Putamen (tissue), 1 donor: ENCODE measurements around the gene TMEM272.

ENCODE experiments used
- DNase-seq: peaks from one replicate; pipeline ENCODE4 v3.0.0-alpha.2; 2016; ENCODE audit warnings: low spot score

Gene TMEM272

GRCh38 chr13:51804295-51805172 is 40.4 kb downstream of the TMEM272 start:
- DNase-seq: peak; percentile 55

DNA sequence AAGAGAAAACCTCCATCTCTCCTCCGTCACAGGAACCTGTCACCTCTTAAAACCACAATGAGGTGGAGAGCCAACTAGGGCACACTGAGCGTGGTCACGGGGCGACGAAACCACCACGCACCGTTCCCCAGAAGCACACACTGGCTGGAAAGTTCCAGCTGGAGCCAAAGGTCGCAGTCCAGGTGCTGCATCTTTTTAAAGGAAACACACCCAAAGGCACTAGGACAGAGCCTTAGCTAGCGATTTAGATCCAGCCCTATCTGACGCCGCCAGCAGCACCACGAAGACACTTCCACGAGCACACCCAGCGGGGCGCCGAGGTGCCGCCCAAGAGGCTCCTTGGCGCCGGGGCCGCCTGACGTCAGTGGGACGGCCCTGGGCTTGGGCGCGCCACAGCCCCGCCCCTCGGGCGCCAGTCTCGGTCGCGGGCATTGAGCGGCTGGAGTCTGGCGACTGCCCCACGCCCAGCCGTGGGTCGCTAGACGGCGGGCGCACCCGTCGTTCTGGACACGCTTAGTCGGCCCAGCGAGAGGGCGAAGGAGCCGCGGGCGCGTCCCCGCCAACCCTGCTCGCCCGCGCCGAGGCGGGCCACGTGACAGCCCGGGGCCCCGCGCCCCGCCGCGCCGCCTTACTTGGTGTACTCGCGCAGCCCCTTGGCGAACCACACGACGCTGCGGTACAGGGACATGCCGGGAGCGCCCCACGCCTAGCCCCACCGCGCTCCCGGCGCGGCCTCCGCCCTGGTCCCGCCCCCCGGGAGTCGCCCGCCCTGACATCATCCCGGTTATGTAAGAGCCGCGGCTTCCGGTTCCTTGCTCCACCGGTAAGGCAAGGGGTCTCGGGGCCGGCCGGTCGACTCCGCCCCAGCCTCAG is 41.3 kb downstream of the TMEM272 start, which contains the start of gene DHRS12:
DHRS12 (minus strand) TSS at position 742 of the 873 bp plus-strand sequence. CDS start 4,504 bp downstream, outside the sequence.
- DNase-seq: peak; percentile 92

DNA sequence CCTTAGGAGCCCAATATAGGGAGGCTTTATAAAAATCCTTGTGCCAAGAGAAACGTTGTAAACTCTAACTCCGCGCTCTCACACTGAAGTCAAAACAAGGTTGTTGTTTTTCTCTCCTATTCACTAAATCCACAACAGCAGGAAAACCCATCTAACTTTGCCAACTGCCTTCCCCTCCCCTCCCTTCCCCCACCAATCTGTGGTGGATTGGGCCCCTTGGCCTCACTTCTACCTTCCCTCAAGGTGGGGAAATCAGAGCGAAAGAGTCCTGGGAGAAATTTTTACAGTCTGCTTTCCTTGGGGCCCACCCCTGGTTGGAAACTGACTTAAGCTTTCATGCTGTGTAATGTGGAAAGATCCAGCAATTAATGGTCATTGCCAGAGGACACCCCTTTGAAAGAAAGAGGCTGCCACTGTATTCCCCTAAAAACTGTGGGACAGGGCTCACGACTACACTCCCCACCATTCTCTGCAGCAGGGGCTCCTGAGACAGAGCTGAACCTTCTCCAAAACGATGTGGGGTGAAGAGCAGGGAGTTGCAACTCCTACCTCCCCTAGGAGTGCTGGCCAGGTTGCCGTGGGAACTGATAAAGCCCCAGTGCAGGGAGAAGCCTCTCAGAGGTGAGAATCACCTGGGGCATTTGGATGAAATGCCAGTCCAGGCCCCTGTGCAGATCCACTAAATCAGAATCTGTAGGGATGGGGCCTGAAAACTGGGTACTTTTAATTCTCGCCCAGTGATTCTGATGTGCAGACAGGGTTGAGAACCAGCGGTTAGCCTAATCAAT is 42.2 kb downstream of the TMEM272 start:
- DNase-seq: no peak

DNA sequence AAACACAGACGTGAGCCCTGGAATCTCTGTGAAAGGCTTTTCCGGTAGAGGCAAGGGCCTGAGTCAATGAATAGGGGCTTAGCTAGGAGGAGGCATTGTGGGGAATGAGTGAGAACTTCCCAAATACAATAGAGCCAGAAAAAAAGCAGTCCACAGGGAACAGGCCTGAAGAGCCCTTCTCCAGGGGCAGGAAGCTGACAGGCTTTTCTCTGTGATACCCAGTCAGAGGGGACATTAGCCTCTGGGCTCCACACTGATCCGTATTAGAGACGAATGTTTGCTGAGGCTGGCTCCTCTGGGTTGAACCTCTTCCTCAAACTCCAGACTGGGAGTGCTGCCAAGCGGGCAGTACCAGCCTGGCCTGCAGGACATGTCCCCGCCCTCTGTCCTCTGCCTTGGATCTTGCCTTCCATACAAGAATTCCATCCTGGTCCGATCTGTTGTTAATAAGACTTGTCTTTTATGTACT is 43.3 kb downstream of the TMEM272 start:
- peak; percentile 84 for DNase-seq

GRCh38 chr13:51800486-51800885 is 44.5 kb downstream of the TMEM272 start:
- no peak for DNase-seq

DNA sequence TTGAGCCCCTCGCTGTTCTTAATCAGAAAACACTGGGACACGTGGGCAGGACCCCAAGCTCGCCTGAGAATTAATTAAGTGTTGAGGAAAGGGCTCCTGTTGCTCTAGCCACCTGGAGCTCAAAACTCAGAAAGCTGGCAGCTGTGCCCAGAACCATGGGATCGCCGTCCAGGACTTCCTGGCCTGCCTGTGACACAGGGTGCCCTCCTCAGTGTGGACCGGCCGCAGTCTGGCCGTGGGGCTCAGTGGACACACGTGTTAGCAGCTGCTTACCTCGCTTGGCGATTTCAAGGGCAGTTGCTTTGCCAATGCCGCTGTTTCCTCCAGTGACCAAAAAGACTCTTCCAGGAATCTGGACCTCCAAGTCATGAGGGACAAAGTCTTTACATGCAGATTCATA is 45.7 kb downstream of the TMEM272 start:
- no peak for DNase-seq

- DNase-seq: peak; percentile 63
These were observed 47.1 kb downstream of the TMEM272 start for GRCh38 chr13:51797664-51798488.

DNA sequence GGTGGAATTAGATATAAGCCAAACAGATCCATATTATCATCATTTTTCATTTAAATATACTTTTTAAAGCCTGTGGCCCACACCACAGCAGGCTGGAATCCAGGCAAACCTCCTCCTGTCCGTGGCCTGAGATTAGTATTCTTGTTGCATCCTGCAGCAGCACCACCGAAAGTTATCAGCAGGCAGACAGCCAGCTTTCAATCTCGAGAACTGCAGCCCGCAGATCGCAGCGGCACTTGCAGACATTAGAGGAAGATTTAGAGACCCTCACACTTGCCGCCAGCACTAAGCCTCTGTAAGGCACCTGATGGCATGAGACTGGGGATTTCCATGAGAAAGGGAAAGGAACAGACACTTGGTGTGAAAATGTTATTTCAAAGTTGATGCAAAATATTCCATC is 48.4 kb downstream of the TMEM272 start:
- no peak for DNase-seq

DNA sequence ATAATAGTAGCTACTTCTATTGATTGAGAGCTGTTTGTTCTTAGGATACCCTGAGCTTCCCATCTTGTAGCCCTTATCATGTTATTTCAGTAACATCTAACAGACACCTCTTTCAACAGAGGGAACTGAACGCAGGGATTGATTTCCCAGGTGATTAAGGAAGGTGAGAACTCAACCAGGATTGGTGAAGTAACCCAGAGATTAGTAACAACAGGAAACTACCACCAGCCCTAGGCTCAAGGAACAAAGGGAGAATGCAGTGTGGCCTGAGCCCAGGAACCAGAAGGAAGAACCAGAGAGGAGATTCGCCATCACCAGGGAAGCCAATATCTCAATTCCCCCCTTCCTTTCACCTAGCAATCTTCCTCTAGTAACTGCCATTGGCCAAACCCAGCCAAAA is 49.6 kb downstream of the TMEM272 start:
- DNase-seq: no peak

DNA sequence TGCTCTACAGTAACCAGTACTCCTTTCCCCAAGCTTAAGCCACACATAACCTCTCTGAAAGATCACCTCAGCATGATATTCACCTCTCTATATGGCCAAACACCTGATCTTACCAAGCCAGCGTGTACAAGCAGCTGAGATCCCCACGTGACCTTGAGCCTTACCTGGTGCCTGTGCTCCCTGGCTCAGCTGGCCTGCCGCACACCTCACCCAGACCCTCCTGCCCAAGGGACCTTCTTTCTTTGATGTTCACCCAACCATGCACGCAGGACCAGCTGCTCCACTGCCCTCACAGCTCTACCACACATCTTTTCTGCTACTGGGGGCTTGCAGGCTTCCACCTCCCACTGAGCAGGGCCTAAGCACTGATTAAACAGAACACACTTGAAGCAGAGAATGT is 50.0 kb downstream of the TMEM272 start:
- DNase-seq: no peak

DNA sequence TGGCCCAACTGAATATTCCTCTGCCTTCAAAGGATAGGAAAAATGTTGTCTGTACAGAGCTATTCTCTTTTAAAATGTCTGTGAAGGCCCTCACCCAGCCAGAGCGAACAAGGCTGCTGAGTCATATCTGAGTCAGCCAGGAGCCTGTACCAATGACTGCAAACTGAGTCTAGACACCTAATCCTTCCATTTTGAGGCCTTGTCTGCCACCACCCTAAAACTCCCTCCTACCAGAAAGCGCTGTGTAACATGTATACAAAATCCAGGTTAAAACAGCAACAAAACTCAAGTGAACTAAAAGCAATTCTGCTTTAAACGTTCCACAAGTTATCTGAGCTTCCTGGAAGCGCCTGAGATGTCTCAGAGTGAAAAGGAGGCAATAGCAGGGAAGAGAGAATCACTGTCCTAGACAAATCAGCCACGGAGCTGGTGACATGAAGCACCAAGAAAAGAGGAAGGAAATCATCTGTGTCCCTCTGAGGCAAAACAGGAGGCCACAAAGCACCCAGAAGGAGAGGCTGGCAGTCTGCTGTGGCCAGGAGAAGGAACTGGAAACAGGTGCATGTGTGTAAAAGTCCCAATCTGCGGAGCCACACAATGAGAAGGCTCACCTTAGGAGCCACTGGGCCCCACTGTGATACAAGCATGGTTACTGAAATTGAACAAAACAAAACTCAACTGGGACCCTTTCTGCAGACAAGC is 51.3 kb downstream of the TMEM272 start:
- no peak for DNase-seq

DNA sequence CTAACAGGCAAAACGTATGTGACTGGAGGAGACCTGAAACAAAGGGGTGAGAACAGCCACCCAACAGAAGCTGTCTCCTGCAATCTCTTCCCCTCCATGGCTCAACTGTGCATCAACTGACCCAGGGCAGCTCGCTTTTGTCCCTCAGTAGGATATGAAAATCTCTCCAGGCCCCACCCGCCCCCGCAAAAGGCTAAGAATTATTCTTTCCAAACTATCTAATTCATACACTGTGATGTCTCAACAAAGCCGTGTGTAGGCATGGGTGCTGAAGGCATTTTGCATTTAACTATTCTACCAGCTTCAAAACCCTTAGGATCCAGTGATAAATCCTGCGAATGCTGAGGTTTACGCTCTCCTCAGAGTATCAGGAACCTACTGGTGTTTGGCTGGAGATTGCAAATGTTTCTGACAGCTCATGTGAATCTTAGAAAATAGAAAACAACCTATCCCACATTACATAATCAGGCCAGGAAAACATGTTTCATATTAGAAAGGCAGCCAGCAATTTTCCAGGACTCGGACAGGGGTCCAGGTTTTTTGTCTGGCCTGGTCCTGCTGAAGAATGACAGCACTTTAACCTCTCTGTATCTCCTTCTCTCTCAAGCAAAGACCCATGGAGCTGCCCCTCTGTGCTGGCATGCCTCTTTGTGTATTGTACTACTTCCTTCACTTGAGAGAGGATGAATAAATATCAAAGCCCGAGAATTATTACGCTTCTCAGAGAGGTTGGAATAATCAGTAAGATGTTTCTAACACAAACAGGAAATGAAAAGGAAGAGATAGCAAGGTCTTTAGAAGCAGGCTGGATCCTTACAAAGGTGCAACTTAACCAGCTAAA is 58.3 kb downstream of the TMEM272 start:
- no peak for DNase-seq

DNA sequence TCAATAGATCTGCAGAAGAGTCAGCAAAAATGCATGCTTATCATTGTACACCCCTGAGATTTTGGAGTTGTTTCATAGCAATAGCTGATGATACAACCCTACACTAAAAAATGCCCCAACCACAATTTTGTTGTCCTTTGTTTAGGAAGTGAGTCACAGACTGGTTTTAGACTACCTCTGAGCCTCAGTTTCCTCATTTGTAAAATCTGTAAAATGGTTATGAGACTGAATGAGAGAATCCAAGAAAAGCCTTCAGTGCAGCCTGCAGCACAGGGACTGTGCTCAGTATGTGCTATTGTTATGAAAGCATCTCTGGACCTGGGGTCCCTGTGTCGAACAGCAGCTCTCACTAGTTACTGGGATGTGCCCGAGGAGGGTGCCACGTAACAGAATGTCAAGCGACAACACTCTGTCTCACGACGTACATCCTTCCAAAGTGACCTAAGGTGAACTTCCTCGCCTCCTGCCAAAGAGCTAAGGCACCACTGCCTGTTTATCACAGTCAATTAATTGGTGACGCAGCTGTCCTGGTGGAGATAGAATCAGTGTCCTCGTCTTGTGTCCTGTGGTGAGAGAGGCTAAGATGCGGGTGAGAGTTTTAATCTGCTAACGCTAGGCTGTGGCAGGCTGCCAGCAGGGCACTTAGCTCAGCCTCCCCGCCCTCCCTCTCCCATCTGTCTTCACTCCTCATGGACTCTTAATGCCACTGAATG is 59.1 kb downstream of the TMEM272 start:
- no peak for DNase-seq

GRCh38 chr13:51784097-51784496 is 60.9 kb downstream of the TMEM272 start:
- no peak for DNase-seq

GRCh38 chr13:51783428-51784094 is 61.4 kb downstream of the TMEM272 start:
- no peak for DNase-seq

- DNase-seq: no peak
These were observed 62.8 kb downstream of the TMEM272 start for GRCh38 chr13:51782026-51782710.

- no peak for DNase-seq
These were observed 63.5 kb downstream of the TMEM272 start for GRCh38 chr13:51781246-51782022.
